NCI-H748 treated with DMSO at 0.1 percent for 48 hours (cell line): ENCODE data around the gene PEX16.

Experiments
- DNase-seq: peaks from one replicate; lab custom pipeline; 2025; lab: John Stamatoyannopoulos, UW

PEX16 gene

GRCh38 chr11:45917623-45918330 is at the start of gene PEX16:
PEX16 (minus strand) TSS chr11:45917877; CDS start chr11:45917811, 66 bp downstream.
- peak; percentile 94 for DNase-seq

- peak; percentile 71 for DNase-seq
Observed at GRCh38 chr11:45964911-45965389, 47.3 kb upstream of the PEX16 start.

- DNase-seq: no peak
Observed at GRCh38 chr11:45961751-45962240, 44.1 kb upstream of the PEX16 start.

- DNase-seq: no peak
Observed at GRCh38 chr11:45960387-45961095, 42.9 kb upstream of the PEX16 start.

- no peak for DNase-seq
Observed at GRCh38 chr11:45959851-45960250, 42.2 kb upstream of the PEX16 start.

GRCh38 chr11:45949992-45950407 is 32.3 kb upstream of the PEX16 start:
- DNase-seq: no peak

GRCh38 chr11:45948356-45948755 is 30.7 kb upstream of the PEX16 start:
- DNase-seq: no peak

GRCh38 chr11:45947885-45948284 is 30.2 kb upstream of the PEX16 start:
- no peak for DNase-seq

GRCh38 chr11:45945397-45945999 is 27.8 kb upstream of the PEX16 start:
- DNase-seq: no peak

- no peak for DNase-seq
Observed at GRCh38 chr11:45942381-45942780, 24.7 kb upstream of the PEX16 start.

- no peak for DNase-seq
Observed at GRCh38 chr11:45941285-45941684, 23.6 kb upstream of the PEX16 start.

GRCh38 chr11:45939836-45940235 is 22.2 kb upstream of the PEX16 start:
- DNase-seq: no peak

GRCh38 chr11:45937916-45938315 is 20.2 kb upstream of the PEX16 start:
- no peak for DNase-seq

GRCh38 chr11:45936511-45937054 is 18.9 kb upstream of the PEX16 start:
- no peak for DNase-seq

GRCh38 chr11:45935349-45936064 is 17.8 kb upstream of the PEX16 start:
- DNase-seq: no peak

GRCh38 chr11:45934580-45935318 is 17.1 kb upstream of the PEX16 start:
- no peak for DNase-seq

- no peak for DNase-seq
Observed at GRCh38 chr11:45933846-45934579, 16.3 kb upstream of the PEX16 start.

- no peak for DNase-seq
Observed at GRCh38 chr11:45933131-45933831, 15.6 kb upstream of the PEX16 start.

GRCh38 chr11:45932217-45932616 is 14.5 kb upstream of the PEX16 start:
- DNase-seq: no peak

- DNase-seq: no peak
Observed at GRCh38 chr11:45931739-45932138, 14.1 kb upstream of the PEX16 start.
